HG02763 (cell line): ENCODE data around the gene ATP4A.

Source experiments
- ATAC-seq: cut with Tn5 transposase; IDR thresholded peaks from one replicate; pipeline ENCODE4 v1.9.1; 2021; ENCODE audit warnings: mild to moderate bottlenecking, moderate library complexity; ENCODE audit not compliant: unreplicated experiment

The ATP4A gene

DNA sequence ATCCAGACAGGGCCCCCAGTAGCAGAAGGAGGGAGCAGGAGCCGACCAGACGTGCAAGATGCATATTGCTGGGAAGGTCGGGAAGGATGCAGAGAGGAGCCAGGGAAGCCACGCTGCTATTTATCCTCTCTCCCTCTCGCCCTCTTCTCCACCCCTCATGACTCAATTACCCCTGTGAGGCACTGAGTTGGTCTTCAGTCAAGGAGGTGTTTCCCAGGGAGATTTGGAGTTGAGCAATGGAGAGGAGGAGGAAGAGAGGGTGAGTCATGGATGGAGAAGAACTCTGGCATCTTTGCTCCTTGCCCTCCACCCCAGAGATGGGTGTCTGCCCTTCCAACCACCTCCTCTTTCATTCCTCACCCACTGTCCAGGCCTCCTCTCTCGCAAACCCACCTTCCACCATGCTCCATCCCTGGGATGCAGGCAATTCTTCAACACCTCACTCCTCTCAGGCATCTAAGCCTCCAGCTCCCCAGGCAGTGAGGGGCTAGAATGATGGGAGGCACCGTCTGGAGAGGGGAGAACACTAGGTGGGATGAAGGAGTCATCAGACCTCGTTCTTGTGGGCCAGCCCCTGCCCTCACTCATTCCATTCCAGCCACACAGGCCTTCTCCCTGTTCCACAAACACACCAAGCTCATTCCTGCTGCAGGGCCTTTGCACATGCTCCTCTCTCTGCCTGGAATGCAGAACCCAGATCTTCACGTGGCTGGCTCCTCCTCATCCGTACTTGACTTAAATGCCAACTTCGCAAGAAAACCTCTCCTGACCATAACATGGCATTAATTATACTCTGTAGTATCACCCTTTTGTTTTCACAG lies 35.0 kb downstream of the ATP4A start, which contains the start of gene SBSN:
TSS of gene SBSN (minus strand) at position 94 of the 821 bp plus-strand sequence. CDS start at position 64, 30 bp downstream.
- ATAC-seq: no peak

DNA sequence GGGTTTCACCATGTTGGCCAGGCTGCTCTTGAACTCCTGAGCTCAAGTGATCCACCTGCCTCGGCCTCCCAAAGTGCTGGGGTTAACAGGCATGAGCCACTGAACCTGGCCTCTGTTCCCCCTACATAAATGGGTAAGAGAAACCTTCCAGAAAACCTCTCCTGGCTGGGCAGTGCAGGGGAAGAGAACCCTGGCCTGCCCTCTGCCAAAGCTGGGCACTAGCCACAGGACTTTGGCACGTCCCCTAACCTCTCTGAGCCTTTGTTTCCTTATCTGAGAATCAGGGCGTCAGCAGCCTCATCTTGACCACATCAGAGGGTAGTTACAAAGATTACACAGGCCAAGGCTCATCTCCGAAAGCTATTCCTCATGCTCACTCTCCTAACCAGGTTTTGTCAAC lies 37.6 kb downstream of the ATP4A start:
- ATAC-seq: no peak

DNA sequence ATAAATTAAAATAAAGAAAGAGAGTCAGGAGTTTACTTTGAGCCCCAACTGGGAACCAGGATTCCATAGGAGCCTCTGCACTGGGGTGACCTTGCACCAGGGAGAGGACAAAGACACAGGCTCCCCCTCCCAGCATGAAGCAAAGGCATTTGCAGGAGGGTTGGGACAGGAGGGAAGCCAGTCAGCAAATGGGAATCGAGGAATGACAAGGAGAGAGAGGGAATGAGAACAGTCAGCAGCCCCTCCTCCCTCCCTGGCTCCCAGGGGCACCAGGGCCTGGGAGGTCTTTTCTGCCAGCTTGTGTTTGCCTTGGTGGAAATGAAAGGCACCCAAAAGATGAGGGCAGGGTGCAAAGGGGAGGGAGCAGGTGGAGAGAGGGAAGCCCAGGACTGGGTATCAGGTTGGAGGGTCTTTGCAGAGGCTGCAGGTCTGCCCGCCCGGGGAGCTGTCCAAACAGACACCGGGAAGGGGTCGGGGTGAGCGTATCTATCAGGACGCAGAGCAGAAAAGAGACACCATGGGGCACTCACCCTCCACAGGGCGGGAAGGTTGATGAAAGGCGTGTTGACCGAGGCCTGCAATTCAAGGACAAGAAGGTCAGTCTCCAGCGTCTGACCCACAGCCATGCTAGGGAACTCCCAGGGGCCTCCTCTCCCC lies 39.1 kb downstream of the ATP4A start:
- no peak for ATAC-seq

DNA sequence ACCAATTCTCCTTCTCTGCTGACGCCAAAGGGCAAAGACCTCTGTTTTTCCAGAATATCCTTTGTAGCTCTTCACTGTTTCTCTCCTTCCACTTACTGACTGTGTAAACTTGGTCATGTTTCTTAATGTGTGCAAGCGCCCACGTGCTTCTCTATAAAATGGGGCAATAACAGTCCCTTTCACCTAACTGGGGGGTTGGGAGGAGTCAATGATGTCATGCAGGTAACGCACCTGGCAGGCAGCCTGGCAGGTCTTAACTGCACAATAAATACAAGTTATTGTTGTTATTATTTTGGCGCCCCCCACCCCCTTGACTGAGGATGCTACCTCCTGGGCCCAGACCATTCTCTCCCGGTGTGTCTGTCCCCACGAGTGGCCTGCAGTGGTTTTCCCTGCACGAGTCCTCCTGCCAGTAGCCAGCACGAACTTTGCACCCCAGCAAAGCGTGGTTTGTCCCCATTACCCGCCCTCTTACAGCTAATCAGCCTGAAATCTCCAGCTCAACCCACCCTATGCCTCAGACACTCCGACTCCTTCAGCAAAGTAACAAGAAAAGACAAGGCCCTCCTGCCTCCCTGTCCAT lies 40.6 kb downstream of the ATP4A start:
- no peak for ATAC-seq

DNA sequence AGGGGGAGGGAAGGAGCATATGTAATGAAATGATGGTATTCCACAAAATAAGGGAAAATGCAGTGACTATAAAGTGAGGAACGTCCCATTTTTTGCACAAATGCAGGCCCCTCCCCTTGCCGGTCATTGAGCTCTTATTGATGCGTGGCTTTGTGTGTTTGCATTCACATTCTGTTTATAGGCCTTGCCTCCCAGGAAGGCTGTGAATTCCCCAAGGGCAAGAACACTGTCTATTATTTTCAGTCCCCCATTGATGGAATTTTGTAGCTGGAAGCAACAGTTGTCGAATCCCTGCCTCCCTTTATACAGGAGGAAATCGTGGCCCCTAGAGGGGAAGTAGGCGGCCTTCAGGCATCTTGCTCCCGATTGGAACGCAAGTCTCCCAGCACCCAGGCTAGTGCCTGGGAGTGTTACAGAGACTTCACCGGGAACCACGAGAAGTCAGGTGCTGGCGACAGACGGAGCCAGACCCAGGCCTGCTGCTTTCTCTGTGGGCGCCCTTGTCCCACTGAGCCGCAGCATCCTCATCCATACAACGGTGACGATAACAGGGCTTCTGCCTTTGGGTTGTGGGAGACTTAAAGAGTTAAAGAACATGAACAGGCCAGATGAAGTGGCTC lies 42.2 kb downstream of the ATP4A start:
- no peak for ATAC-seq

DNA sequence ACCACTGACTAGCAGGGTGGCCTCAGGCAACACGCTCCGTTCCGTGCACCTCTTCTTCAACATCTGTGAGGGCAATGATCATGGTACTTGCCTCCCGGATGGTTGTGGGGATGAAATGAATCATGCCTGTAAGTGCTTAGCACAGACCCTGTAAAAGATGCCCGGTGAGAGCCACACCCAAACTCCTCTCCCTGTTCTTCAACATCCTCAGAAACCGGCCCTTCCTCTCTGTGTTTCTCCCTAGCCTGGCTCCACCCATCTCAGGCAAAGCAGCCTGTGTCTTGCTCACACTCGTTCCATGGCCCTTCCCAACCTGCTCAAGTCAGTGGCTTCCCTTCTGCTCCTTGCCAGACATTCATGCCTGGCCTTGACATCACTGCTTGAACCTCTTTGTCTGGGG lies 44.2 kb downstream of the ATP4A start:
- no peak for ATAC-seq

DNA sequence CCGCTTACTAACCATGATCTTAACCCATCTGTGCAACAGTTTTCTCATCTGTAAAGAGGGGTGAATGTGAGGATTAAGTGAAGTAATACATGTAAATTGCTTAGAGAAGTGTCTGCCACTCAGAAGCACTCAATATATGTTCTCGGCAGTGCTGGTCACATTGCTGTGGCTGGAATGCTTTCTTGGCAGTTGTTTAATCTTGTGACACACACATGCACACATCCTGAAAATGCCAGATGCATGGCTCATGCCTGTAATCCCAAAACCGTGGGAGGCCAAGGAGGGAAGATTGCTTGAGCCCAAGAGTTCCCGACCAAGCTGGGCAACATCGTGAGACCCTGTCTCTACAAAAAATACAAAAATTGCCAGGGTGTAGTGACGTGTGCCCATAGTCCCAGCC lies 45.1 kb downstream of the ATP4A start:
- ATAC-seq: no peak

DNA sequence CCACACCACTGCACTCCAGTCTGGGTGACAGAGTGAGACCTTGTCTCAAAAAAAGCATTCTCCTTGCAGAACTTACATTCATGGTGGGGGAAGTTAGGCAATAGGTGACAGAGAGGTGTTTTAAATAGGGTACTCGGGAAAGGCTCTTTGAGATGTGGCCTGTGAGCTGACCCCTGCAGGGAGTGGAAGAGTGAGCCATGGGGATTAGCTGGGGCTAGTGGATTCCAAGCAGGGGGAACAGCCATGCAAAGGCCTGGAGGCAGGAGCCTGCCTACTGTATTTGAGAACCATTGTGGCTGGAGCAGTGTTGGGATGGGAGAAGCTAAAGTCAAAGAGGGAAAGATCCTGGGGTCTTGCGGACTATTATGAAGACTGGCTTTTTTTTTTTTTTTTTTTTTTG lies 46.1 kb downstream of the ATP4A start:
- no peak for ATAC-seq

DNA sequence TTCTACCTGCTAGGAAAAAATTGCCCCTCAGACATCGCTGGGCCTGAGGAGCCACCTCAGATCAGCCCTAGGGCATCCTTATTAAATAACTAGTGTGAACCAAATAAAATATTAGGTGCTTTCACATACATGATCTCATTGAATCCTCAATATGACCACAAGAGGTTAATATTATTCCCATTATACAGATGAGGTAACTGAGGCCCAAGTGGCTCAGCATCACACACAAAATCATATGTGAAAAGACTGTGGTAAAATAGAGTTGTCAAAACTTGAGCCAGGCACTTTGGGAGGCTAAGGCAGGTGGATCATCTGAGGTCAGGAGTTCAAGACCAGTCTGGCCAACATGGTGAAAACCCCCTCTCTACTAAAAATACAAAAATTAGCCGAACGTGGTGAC lies 47.1 kb downstream of the ATP4A start:
- no peak for ATAC-seq

DNA sequence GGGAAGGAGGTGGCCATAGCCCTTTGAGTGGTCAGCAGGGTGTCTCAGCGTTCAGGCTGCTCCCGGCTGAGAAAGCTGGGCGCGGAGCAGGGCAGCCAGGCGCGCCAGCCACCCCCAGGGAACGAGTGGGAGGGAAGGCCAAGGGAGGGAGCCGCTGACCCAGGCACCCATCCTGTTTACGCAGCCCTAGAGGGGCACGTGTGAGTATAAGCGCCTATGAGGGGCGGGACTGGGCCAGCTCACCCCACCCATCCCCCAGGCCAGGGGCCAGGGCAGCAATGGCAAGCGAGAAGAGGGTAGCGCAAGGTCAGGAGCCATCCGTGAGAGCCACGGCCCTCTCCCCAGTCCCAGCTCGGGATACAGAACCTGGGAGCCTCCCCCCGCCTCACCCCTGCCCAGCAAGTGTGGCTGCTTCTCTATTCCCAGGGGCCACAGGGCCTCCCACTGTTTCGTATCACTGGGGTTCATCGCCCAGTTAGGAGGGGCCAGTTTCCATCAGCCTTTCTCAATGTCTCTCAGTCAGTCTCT lies 49.1 kb downstream of the ATP4A start:
- ATAC-seq: no peak

DNA sequence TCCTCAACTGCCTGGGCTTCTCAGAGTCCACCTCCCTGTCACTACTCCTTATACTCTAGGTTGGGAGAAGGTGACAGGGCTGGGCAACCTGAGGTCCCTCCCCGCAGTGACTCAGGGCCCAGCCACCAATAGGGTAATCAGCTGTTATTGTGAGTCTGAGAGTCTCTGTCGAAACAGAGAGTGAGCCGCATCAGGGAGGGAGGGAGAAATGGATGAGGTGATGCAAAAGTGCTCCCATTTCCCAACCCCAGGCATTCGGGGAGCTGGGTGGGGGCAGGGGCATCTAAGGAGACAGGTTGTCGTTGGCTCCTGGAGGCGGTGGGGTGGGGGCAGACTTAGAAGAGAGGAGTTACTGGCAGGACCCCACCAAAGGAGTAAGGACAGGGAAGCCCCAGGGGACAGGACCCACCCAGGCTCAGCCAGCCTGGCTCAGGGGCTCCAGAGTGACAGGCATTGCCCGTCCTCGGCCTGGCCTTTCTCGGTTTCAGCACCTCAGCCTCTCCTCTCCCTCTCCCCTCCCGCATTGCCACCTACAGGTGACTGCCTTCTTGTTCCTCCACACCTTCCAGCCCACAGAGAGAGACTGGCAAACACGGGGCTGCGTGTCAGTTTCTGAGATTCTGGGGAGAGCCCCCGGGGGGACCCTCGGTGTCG lies 49.7 kb downstream of the ATP4A start, which contains the start of gene DMKN:
TSS of gene DMKN (minus strand) at position 22 of the 654 bp plus-strand sequence. CDS start 174 bp downstream, outside the sequence.
- no peak for ATAC-seq

DNA sequence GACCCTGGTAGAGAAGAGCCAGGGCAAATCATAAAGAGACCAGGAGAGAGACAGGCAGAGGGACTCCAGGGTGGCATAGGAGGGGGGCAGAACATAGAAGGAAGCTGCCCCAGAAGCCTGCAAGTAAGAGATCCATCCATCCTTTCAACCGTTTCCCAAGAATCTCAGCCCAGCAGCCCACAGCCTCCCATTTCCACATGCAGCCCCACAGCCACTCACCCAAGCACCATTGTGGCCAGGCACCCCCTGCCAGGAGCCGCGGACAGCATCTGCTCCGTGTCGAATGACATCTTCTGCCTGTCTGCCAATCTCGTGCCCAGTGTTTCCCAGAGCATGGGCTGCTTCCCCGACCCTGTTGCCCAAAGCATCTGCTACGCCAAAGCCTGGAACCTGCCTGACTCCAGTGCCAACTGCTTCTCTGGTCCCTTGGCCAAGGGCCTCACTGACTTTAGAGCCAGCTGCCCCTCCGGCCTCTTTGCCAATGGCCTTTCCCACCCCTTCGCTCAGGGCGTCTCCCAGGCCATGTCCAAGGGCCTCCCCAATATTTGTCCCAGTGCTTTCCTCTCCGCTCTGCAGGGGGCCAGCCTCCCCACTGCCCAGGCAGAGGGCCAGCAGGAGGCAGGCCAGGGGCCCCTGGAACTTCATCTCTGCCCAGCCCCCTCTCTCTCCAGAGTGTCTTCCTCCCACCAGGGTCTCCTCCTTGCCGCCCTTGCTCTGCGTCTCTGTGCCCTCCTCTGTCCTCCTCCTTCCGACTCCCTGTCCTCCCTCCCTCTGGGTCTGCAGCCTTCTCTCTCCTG lies 50.4 kb downstream of the ATP4A start:
- no peak for ATAC-seq

DNA sequence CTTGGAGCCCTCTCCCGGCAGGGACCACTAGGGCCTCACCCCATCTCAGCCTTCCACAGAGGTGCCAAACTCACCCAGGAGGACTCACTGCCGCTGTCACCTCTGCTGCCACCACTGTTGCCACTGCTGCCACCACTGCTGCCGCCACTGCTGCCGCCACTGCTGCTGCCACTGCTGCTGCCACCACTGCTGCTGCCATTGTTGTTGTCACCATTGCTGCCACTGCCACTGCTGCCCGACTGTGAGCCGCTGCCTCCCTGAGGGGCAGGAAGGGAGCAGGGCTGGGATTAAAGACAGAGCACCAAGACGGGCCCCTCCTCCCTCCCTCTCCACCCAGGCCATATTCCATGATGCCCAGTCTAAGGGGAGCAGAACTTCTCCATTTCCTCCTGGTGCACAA lies 52.1 kb downstream of the ATP4A start:
- ATAC-seq: no peak

DNA sequence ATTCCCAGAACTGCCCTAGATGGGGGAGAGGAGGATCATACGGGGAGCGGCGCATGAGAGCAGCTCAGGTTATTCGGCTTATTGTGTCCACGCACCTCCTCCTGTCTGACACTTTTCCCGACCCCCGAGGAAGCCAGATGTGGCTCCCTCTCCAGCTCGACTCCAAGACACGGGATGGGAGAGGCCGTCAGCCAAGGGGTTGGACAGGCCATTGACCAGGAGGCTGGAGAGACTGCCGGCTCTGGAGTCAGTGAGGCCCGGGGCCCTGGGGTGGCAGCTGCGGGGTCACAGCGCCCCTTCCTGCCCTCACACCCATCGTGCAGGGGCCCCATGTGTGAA lies 52.9 kb downstream of the ATP4A start:
- ATAC-seq: no peak

DNA sequence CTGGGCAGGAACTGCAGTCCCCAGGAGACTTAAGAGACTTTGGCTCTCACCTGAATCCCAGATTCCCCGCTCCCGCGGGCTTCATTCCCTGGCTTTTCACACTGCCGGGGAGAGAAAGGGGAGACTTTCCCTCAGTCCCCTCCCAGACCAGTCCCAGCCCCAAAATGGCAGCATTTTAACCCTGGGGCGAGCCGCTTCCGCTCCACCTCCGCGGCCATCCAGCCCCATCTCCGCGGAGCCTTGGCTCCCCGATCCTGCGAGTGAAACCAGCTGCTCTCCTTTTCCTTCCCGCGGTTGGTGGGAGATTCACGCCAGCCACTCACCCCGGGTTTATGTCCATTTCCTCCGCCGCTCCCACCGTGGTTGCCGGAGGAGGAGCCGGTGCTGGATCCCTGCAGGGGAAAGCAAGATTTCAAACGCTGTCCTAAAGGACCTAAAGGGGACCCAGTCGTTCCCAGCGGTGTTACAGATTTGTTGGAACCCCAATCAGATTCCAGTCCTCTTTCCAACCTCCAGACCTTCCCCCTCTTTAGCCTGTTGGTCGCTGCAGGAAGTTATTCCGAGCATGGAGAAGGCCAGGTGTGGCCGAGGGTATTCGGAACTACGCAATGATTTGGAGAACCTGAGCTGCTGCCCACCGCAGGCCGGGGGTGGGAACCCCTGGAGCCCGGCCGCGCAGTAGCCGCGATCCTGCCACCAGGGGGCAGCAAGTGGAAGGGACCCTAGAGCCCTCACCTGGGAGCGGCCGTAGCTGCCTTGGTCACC lies 53.4 kb downstream of the ATP4A start:
- no peak for ATAC-seq

DNA sequence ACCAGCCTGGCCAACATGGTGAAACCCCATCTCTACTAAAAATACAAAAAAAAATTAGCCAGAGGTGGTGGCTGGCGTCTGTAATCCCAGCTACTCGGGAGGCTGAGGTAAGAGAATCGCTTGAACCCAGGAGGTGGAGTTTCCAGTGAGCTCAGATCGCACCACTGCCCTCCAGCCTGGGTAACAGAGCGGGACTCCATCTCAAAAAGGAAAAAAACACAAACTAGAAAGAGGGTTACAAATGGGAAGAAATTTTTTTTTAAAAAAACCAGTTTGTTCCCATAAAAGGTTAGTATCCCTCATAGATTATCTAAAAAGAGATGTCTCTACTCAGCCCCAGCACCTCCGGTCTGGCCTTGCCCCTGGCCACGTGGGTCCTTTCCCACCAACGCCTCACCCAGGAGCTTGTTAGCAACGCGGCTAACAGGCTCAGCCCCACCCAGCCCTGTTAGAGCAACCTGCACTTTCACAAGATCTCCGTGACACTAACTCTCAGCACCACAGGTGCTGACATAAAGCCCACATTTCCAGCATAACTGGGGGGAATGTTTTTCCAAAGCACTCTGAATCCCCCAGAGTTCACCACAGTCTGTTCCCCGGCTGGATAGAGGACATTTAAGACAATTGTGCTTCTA lies 54.3 kb downstream of the ATP4A start:
- ATAC-seq: no peak

DNA sequence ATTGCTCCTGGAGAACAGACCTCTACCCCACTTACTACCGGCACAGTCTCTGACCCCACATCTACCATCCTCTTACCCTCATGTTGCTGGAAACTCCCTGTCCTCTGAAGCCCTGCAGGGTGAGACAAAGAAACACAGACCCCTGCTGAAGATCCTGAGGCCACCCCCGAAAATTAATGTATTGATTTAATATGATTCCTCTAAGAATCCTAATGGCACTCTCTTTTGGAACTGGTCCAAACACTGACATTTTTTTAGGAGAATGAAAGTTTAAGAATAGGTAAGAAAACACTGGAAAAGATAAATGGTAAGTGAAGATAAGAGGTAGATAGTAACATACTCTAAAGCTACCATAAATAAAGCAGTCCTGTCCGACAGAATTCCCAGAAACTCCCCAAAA lies 55.3 kb downstream of the ATP4A start:
- no peak for ATAC-seq

DNA sequence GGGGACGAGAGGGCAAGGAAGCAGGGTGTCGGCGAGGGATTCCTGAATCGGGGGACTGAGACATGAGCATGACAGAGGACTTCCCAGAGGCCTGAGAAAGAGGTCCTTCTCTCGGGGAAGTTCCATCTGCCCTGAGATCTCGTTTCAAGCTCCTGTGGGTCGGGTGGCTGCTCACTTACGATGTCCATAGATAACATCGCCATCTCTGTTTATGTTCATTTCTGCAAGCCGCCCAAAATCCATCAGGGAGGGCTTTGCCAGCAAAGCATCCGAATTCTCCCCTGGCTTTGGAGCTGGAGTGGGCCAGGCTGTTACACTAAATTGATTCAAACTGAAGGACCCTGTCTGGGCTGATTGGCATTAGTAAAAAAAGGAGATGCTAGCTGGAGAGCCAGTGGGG lies 55.9 kb downstream of the ATP4A start:
- ATAC-seq: no peak

DNA sequence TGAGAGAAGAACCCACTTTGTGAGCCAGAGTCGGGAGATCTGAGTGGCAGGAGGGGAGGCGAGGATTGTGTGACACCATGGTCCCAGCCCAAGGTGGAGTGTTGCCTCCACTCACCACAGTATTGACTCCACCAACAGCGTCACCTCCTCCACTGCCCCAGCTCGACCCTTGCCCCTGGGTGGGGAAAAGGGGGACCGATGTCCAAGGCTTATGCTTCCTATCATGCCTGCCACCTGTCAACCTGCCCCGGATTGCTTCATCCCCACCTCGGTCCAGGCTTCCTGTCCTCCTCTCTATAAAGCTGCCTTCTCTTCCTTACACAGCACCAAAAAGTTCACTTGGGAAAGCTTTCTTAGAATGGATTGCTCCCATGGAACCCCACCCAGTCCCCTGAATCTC lies 57.4 kb downstream of the ATP4A start:
- ATAC-seq: no peak
